GM21381 (cell line): ENCODE data around the gene ILKAP.

Source experiments
- ATAC-seq: cut with Tn5 transposase; IDR thresholded peaks from one replicate; pipeline ENCODE4 v1.9.1; 2021; ENCODE audit warnings: mild to moderate bottlenecking, moderate library complexity; ENCODE audit not compliant: unreplicated experiment

Gene ILKAP, protein sequence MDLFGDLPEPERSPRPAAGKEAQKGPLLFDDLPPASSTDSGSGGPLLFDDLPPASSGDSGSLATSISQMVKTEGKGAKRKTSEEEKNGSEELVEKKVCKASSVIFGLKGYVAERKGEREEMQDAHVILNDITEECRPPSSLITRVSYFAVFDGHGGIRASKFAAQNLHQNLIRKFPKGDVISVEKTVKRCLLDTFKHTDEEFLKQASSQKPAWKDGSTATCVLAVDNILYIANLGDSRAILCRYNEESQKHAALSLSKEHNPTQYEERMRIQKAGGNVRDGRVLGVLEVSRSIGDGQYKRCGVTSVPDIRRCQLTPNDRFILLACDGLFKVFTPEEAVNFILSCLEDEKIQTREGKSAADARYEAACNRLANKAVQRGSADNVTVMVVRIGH

DNA sequence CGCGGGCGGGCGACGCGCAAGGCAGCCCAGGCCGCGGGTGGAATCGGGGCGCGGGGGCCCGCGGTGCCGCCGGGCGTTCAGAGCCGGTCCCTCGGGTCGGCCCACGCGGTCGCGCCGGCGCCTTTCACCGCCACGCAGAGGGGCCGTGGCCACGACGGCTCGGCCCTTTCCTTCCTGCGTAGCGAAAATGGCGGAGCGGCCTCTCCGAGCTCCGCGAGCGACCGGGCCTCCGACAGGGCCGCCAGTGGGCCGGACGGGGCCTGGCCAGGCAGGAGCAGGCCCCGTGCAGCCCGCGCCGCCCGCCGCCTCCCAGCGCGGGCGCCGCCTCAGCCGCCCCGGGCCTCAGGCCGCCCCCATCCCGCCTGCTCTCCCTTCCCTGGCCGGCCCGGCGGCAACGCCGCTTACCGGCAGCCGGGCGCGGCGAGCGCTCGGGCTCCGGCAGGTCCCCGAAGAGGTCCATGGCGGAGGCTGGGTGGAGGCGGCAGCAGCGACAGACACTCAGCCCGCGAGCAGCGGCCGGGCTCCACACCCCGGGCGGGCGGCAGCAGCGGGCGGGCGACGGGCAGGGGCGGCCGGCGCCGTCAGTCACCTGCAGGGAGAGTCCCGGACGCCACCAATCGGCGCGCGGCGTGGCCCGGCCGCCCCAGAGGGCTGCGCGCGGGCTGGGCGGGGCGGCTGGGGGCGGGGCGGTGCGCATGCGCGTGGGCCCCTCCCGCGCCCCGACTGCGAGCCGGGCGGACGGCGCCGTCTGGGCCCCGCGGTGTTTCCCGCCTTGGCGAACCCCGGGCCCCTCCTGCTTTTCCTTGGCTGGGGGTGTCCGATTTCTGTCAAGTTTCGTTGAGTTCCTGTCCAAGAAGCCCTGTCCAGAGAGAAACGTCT lies at the start of gene ILKAP:
Gene ILKAP, minus strand, starts transcription at position 602 of the 879 bp plus-strand sequence. Its CDS starts 142 bp downstream, at position 460.
- peak; percentile 95 for ATAC-seq

DNA sequence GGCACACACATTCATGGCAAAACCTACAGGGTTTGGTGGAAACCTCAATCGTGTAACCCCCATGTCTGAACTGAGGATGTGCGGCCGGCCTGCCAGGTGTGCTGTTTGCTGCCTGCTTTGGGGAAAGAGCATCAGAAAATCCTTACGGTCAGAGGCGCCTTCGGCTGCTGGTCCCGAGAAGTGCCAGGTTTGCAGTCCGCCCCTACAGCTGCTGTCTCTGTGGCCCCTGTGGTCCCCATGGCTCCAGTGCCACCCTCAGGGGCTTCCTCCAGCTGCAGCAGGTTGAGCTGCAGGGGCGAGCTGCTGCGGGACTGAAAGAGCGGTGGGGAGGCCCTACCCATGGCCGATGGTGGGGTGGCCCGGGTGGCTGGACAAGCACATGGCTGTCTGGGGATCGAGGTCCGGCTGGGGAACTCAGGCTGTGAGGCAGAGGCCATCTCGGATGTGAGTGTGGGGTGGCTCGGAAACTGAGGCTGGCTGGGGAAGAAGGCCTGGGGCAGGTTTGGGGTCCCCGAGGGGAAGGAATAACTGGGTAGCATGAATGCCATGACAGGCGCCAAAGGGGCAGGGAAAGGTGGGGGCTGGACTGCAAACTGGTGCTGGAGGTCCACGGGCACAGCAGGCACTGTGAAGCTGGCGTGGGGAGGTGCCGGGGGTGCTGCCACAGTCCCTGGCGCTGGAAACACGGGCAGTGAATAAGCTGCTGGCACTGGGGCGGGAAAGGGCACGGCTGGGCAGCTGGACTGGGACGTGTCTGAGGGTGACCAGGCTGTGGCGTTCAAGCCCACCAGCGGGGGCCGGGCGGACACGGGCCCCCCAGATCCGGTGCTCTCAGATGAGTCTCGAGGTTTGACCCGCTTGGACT lies 49.5 kb upstream of the ILKAP start:
- ATAC-seq, result no peak

DNA sequence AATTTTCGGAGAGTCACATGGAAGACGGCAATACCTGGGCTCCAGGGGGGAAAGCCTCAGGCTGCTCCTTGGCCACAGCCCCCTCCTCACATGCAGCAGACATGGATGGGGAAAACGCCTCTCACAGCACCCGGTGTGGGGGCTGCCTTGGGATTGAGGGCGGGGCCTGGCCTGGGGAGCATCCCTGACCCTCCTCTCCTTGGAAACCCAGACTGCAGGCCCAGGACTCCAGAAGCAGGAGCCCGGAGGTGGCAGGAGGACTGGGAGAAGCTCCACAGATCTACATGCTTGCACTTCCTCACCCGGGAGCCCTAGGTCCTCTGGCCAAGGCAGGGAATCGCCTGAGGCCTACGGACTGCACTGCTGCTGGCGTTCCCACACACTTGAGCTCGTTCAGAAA lies 48.5 kb upstream of the ILKAP start:
- no peak for ATAC-seq

DNA sequence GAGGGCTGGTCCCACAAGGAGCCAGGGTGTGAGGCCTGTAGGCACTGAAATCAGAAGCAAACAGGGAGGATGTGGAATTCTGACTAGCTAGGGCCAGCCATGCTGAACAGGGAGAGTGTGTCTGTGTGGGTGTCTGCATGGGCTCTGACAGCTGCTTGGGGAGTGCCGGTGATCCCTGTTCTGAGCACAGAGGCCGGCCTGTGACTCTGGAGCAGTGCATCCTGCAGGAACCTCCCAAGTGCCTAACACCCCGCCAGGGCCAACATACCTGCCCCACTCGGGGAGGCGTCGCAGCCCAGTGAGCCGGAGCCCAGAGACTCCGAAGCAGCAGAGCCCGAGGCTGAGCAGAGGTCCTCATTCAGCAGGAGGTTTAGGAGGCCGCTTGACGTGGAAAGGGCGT lies 47.8 kb upstream of the ILKAP start:
- no peak for ATAC-seq

DNA sequence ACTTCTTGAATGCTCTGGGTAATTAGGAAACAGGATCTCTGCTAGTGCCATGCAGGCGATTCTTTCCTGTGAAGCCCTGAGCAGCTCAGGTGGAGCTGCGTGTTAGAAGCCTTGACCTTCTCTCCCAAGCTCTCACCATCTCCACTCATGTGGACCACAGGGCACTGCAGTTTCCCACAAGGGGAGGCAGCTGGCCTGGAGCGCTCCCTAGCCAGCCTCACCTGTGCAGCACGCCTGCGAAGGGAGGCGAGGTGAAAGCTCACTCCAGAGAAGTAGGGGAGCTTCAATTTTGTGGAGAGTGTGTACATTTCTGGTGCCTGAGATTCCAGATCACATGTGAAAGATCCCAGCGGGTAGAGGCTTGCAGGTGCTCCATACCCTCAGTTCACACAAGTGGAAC lies 47.4 kb upstream of the ILKAP start:
- ATAC-seq, result no peak

DNA sequence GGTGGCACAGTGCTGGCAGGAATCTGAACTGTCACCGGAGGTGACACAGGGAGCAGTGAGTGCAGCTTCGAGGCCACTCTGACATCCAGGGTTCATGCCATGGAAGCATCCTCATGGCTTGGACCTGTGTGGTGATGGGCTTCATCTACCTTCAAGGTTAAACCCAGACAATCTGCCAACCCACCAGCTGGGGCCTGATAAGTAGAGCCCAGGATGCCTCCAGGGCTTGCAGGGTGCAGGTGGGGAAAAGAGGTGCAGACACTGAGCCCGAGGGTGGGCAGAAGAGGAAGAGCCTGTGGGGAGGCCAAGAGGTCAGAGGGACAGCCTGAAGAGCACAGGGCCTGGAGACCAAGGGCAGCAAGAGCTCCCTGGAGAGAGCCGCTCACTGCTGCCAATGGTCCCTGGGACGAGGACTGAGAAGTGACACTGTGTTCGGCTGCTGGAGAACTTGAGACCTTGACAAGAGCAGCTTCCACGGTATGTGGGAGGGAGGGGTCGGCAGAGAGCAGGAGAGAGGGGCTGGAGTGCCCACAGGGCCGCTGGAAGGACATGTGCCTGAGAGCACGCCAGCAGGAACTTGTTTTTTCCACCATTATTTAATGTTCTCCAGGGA lies 44.5 kb upstream of the ILKAP start:
- no peak for ATAC-seq

DNA sequence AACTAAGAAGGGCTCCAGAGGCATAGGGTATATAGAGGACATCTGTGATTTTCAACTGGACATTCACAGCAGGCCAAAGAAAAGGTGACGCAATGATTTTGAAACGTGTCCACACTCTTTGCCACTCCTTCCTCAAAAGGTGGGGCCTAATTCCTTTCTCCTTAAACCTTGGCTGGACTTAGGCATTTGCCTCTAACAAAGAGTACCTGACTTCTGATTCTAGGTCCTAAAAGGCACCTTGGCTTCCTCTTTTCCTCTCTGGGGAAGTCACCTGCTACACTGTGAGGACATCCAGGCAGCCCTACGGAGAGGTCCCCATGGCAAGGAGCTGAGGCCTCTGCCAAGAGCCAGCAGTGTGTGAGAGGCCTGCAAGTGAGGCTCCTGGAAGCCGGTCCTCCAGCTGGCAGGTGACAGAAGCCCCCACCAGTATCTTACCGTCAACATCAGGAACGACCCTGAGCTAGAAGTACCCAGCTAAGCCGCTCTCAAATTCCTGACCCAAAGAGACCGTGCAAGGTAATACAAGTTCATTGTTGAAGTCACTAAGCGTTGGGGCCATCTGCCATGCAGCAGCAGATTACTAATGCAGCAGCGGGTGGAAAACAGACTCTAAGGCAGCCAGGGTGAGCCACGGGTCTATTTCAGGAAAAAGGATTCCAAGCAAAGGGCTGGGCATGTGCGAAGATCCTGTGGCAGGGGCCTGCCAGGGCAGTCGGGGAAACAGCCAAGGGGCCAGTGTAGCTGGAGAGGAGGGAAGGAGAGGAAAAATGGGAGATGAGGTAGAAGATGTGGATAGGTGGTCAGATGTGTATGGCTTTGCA lies 43.7 kb upstream of the ILKAP start:
- no peak for ATAC-seq

DNA sequence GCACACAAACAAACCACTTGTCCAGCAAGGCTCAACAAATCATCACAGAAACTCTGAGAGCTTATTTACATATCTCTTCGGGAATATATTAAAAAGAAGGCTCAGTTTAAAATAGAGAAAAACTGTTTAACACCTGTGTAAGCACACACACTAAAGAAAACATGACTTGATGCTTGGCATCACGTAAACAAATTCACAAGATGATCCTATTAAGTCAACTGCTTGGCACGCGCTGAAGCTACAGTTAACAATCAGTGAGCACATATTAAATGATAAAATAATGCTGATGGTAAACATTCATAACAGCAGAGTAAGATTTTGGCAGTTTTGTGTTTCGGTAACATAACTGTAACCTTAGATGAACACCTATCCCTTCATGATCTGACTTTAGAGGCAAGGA lies 40.7 kb upstream of the ILKAP start:
- ATAC-seq, result no peak

DNA sequence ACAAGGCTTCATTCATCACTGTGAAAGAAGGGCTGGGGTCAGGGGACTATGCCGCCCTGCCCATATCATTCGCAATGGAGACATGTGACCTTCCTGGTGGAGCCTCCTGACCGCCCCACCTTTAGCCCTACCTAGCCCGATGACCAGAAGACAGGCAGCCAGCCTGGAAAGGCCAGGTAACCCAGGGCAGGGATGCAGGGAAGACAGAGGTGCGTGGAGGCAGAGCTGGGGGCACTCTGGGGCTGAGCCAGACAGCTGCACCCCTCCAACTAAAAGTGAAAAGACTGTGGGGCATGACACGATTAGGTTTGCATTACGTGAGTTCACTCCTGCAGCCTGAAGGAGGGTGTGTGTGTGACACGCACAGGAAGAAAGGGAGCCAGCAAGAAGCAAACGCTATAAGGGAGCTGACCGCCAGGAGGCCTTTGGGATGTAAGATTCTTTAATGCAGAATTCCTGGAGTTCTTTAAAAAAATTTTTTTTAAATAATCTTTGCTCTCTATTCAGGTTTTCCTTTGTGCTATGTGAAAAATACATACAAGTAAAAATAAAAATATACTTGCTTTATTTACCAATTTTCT lies 40.1 kb upstream of the ILKAP start:
- ATAC-seq, result no peak

DNA sequence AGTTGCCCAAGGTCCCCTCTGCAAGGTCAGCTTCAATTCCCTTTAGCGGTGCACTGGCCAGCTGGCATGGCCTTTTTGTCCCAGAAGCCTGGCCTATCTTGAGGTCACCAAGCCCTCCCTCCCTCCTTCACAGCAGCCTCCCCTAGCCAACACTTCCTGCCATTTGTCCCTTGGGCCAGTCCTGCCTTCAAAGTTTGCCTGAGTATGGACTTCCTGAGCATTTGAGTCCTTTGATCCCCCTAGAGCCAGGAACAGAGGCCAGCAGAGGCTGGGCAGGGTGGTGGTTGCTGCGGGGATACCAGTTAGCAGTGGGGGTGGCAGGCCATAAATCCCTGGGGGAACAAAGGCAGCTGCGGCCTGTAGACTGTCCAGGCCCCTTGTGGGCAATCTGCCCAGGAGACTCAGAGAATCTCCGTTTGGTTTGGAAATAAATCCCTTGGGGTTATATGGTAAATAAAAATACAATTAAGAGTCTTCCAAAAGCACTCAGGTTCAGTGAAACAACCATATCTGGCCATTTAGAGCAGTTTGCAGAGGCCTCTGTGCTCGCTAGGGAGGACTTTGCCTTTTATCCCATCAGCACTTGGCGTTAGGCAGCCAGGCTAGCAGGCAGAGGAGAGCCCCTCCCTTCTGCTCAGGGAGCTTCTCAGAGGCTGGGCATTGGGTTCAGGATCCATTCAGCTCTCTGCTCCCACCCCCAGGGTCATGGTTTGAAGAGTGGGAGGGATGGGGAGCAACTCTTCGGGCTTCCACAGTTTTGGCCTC lies 39.4 kb upstream of the ILKAP start:
- ATAC-seq, result no peak

DNA sequence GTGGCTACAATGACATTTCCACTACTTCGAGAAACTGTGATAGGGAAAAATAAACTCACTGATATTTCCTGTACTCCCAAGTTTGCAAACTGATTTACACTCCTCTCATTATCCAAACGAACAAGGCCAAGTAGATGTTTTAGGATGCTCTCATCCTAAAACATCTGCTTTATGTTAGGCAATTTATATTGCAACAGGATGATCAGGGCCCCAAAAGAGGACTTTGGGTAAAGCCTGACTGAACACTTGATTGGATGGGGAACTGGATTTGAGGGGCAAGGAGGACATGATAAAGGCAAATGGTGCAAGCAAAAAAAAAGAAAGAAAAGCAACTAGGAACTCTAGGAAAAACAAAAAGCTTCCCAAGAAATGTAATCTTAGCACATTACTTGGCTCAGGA lies 38.5 kb upstream of the ILKAP start:
- ATAC-seq, result no peak

DNA sequence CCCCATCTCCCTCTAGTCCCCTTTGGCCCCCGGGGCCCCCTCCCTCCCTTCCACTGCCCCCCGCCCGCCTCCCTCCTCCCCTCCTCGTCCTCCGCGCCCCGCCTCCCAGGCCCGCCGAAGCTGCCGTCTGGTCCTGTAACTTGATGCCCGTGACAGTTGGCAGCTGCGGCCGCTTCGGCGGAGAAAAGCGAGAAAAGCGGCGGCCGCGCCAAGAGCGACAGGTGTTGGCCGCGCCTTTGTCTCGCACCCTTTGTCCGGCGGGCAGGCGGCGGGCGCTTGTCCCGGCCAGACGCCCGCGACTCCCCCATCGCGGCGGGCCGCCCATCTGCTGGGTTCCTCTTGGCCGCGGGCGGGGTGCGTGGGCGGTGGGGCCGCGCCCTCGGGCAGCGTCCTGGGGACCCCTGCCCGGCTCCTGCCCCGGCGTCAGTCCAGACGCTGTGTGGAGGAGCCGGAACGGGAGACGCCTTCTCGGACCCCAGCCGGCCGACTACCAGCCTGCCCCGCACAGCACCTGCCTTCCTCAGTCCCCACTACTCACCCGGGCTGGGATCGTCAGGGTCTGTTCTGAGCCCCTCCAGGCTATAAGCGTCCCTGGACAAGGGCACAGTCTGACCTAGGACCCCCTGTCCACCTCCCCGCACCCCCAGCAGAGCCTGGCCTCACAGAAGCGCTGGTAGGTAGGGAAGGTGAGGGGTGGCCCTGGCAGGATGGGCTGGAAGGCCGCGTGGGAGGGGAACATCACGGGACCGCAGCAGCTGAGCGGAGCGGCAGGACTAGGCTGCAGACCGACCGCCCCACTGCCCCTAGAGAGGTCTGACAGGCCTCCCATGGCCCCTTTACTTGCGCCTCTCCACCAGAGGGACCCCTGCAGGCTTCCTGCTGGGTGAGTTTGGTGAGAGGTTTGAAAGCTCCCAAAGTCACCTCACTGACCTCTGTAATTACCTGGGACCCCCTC lies 37.5 kb upstream of the ILKAP start:
- no peak for ATAC-seq

DNA sequence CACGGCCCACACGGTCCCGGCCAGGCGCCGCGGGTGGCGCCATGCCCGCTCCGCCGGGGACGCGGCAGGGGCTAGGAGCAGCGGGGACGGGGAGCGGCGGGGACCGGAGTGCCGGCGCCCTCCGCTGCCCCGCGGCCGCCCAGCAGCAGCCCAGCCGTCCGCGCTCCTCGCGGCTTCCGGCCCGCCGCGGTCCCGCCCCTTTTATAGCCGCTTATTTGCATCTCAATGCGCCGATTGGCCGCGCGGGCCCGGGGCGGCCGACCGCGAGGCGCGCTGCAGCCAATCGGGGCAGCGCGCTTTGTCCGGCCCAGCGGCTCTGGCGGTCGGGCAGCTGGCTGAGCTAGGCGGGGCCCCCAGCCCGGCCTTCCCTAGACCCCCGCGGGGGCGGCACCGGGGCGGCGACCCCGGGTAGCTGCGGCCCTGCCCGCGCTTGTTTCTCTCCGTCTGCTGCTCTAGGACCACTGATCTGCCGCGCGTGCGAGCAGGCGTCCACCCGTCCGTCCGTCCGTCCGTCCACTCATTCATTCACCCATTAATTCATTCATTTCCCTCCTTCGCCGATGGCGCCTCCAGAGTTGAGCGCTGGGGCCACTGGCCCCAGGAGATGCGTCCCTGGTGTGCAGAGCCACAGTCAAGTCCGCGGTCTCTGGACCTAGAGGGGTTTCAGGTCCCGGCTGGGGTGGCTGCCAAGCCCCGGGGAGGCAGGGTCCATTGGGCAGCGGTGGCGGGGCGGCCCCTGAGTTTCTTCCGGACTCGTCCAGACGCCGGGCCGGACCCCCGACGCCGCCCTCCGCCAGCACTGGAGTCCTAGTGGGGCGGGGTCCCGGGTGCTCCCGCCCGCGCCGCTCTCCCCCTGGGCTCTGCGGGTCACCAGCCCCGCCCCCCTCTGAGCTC lies 36.6 kb upstream of the ILKAP start, which contains the start of gene HES6:
Gene HES6, minus strand, starts transcription at position 176 of the 894 bp plus-strand sequence. Its CDS starts 133 bp downstream, at position 43.
- peak; percentile 83 for ATAC-seq

DNA sequence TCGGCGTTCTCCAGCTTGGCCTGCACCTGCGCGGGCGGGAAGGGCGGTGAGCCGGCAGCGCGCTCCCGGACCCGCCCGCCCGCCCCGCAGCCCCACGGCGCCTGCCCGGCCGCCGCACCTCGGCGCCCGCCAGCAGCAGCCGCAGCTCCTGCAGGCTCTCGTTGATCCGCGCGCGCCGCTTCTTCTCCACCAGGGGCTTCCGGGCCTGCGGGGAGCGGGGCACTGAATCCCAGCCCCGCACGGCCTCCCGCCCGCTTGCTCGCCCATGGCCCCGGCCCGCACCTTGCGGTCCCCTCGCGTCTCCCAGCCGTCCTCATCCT lies 36.0 kb upstream of the ILKAP start:
- ATAC-seq, result no peak

DNA sequence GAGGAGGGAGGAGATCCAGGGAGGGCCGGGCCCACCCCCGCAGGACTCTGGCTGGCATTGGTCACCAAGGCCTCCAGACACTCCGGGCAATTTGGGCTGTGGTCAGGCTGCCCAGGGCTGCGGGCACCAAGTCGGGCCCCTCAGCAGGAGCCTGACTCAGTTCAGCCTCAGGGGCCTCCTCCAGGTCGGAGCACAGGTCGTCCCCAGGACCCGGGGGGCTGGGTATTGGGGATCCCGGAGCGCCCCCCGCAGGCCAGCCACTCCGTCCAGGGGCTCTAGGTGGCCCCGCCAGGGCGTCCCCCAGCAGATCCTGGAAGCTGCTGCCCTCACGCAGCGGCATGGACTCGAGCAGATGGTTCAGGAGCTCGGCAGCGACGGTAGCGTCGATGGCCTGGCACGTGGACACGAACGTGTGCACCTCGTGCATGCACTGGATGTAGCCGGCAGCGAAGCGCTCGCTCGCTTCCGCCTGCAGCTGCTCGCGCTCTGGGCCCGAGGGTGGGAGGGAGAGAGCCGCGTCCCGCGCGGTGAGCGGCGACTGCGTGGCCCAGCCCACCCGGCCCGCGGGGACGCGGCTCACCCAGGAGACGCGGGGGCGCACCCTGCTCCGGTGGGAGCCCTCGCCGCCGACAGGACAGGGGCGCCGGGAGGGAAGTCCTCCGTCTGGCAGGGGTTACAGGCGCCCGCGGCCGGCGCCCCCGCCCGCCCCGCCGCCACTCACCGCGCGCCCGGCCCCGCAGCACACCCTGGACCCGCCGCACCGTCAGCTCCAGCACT lies 35.5 kb upstream of the ILKAP start:
- ATAC-seq, result peak; percentile 7

DNA sequence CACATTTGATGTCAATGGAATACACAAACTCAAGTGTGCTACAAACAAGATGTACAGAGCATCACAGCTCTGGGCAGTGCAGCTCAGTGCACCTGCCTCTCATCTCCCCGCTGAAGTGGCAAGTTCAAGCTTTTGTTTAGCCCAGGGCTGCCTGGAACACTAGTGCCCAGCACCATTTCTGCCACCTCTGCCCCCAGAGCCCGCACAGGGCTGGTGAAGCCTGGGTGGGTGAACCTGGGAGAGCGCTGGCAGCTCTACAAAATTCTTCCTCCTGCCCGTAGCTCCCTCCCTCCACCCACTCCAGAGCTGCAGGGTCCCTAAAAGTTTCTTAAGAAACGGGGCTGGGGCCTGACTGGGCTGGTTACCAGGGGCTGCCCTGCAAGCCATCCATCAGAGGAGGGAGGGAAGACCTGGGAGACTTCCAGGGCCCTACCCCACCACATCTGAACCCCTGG lies 34.8 kb upstream of the ILKAP start:
- ATAC-seq, result no peak
